ENCODE measurements around the gene ACTL8.

DNA sequence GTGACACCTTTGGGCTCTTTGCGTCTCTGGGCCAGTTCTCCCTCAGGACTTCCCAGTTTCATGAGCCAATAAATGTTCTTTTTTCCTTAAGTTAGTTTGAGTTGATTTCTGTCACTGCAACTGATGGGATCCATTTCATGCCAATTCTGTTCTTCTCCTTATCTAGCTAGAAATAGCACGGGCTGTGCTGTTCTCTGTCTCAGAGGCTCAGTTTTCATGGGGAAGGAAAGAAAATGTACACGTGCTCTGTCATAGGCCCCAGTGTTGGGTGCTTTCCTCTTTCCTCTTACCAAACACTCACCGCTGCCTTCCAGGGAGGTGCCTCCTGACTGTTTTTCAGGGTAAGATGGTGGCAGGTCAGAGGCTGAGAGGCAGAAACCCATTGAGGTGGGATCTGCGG is 43.2 kb upstream of the ACTL8 start:
- TF ChIP-seq ZNF274 (IDR thresholded peaks at IDR 0.05; ENCODE audit: low read depth, low read length) (no peak), SUZ12 (IDR thresholded peaks at IDR 0.05; ENCODE audit: extremely low read depth, insufficient read depth, insufficient read length) (no peak)

Measured in NT2/D1 (cell line).